Measurements from ENCODE around the gene IDH3G.

DNA sequence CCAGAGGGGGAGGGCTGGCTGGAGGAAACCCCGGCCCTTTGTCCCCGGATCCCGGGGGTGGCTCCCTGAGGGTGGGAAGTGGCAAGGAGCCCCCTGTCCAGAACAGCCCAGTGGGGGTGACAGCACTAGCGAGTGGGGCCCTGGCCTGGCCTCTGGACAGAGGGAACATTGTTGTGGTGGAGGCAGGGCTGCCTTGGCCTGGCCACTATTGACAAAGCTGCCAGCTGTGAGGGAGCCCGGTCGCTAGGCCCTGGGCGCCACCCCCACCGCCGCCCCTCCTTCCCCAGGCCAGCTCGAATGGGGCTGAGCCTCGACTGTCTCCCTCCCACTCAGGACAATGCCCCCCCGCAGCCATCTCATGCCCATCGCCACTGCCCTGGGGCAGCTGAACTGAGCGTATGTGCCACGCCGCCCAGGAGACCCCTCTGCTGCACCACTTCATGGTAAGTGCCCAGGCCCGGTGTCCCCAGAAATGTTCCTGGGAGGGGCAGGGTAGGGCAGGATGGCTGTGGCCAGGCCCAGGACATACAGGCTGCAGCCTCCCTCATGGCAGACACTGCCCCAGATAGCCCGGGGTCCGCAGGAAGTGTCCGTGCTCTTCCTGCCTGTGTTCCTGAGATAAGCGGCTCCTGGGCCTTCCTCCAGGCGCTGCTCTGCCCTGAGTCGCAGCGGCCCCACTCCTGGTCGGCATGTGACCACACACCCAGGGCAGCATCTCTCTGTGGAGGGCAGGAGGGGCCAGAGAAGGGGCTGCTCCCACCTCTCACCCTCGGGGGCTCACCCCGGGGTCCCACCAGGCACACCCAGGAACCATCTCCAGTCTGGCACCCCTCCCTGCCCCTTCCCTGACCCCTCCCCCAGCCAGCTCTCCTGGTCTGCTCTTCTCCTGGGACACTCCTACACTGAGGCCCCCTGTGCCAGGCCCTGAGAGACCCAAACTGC is 28.8 kb downstream of the IDH3G start:
- TF ChIP-seq, protein P1, sequence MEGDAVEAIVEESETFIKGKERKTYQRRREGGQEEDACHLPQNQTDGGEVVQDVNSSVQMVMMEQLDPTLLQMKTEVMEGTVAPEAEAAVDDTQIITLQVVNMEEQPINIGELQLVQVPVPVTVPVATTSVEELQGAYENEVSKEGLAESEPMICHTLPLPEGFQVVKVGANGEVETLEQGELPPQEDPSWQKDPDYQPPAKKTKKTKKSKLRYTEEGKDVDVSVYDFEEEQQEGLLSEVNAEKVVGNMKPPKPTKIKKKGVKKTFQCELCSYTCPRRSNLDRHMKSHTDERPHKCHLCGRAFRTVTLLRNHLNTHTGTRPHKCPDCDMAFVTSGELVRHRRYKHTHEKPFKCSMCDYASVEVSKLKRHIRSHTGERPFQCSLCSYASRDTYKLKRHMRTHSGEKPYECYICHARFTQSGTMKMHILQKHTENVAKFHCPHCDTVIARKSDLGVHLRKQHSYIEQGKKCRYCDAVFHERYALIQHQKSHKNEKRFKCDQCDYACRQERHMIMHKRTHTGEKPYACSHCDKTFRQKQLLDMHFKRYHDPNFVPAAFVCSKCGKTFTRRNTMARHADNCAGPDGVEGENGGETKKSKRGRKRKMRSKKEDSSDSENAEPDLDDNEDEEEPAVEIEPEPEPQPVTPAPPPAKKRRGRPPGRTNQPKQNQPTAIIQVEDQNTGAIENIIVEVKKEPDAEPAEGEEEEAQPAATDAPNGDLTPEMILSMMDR (conservative IDR thresholded peaks at IDR 0.05; ENCODE audit: low read depth in 2 of 2), result no peak
- no peak for TF ChIP-seq EZH2 (IDR thresholded peaks at IDR 0.05; ENCODE audit: low read depth, unreplicated experiment)
- TF ChIP-seq CREB1 (CRISPR knock-in tag; IDR thresholded peaks at IDR 0.05; ENCODE audit: low read depth), result no peak
- TF ChIP-seq, protein P2, sequence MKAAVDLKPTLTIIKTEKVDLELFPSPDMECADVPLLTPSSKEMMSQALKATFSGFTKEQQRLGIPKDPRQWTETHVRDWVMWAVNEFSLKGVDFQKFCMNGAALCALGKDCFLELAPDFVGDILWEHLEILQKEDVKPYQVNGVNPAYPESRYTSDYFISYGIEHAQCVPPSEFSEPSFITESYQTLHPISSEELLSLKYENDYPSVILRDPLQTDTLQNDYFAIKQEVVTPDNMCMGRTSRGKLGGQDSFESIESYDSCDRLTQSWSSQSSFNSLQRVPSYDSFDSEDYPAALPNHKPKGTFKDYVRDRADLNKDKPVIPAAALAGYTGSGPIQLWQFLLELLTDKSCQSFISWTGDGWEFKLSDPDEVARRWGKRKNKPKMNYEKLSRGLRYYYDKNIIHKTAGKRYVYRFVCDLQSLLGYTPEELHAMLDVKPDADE (IDR thresholded peaks at IDR 0.05), result no peak
- no peak for TF ChIP-seq POLR2AphosphoS5 (IDR thresholded peaks at IDR 0.05; ENCODE audit: low read depth)
- TF ChIP-seq, protein P3, sequence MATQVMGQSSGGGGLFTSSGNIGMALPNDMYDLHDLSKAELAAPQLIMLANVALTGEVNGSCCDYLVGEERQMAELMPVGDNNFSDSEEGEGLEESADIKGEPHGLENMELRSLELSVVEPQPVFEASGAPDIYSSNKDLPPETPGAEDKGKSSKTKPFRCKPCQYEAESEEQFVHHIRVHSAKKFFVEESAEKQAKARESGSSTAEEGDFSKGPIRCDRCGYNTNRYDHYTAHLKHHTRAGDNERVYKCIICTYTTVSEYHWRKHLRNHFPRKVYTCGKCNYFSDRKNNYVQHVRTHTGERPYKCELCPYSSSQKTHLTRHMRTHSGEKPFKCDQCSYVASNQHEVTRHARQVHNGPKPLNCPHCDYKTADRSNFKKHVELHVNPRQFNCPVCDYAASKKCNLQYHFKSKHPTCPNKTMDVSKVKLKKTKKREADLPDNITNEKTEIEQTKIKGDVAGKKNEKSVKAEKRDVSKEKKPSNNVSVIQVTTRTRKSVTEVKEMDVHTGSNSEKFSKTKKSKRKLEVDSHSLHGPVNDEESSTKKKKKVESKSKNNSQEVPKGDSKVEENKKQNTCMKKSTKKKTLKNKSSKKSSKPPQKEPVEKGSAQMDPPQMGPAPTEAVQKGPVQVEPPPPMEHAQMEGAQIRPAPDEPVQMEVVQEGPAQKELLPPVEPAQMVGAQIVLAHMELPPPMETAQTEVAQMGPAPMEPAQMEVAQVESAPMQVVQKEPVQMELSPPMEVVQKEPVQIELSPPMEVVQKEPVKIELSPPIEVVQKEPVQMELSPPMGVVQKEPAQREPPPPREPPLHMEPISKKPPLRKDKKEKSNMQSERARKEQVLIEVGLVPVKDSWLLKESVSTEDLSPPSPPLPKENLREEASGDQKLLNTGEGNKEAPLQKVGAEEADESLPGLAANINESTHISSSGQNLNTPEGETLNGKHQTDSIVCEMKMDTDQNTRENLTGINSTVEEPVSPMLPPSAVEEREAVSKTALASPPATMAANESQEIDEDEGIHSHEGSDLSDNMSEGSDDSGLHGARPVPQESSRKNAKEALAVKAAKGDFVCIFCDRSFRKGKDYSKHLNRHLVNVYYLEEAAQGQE (IDR thresholded peaks at IDR 0.05; ENCODE audit: unreplicated experiment), result no peak
- TF ChIP-seq NANOG (IDR thresholded peaks at IDR 0.05; ENCODE audit: borderline replicate concordance), result no peak
- TF ChIP-seq JUNB (IDR thresholded peaks at IDR 0.05; ENCODE audit: unreplicated experiment), result no peak
- no peak for TF ChIP-seq ZNF331 (CRISPR knock-in tag; IDR thresholded peaks at IDR 0.05; ENCODE audit: low read depth)
